HuH-7 (cell line): ENCODE data around the gene PANX3.
A peak's percentile ranks its signal among the peaks of the same experiment; 100 is the strongest.
"Not testable (repeated sequence)": the region's sequence is repeated elsewhere in the genome, so short reads cannot be mapped to it uniquely, and the experiment has no call there.

ENCODE experiments used
- DNase-seq: peaks from one replicate; pipeline ENCODE4 v3.0.0; 2011; ENCODE audit warnings: low spot score

The PANX3 gene

DNA sequence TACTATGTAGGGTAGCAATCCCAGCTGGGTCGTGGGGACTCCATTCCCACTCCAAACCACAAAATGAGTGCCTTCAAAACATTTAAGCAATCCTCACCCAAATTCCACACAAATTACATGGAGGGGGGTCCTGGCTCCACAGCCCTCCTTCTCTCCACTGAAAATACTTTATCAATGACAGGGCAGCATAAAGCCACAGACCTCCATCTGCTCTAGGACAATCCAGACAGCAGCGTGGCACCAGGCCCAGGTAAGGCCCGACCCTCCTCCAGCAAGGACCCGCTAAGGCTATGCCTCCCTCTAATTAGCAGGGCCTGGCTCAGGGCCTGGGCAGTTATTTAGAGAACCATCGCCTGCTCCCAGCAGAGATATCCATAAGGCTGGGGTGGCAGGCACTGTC lies at the start of gene PANX3:
TSS of gene PANX3 (plus strand) at position 365 of the 400 bp plus-strand sequence. CDS start 129 bp downstream, outside the sequence.
- no peak for DNase-seq

DNA sequence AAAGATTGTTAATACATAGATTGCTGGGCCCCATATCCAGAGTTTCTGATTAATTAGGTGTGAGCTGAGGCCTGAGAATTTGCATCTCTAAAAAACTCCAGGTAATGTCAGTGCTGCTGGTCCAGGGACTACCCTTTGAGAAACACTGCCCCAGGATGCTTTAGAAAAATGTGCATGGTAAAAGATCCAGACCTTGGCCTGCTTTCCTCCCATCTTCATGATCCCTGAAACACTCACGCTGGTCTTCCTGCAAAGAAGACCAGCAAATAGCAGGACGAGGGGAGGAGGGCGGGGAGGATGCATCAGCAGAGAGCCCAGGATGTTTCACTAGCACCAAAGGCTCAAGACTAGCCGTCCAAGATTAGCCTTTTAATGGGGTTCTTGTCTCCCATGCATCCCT lies 41.5 kb upstream of the PANX3 start, which contains the start of gene OR8A1:
TSS of gene OR8A1 (plus strand) at position 301 of the 400 bp plus-strand sequence. CDS start 123 bp downstream, outside the sequence.
- DNase-seq: no peak

GRCh38 chr11:124570160-124570559 lies 41.1 kb upstream of the PANX3 start:
- no peak for DNase-seq

GRCh38 chr11:124577716-124578427 lies 33.4 kb upstream of the PANX3 start:
- DNase-seq: no peak

DNA sequence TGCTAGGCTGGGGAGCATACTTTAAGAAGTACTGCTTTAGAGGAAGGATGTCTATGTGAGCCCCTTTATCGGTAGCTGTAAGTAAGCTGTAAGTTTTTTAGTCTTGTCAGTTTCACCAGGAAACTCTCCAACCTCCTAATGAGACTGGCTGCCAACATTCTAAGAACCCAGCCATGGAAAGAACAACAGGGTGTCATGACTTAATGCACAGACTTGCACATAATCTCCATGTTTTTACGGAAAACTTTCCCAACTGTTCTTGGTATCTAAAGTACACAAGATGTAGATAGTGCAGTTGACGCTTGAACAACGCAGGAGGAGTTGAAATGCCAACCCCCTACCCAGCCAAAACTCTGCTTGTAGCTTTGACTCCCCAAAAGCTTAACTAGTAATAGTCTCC lies 32.5 kb upstream of the PANX3 start:
- DNase-seq: no peak

DNA sequence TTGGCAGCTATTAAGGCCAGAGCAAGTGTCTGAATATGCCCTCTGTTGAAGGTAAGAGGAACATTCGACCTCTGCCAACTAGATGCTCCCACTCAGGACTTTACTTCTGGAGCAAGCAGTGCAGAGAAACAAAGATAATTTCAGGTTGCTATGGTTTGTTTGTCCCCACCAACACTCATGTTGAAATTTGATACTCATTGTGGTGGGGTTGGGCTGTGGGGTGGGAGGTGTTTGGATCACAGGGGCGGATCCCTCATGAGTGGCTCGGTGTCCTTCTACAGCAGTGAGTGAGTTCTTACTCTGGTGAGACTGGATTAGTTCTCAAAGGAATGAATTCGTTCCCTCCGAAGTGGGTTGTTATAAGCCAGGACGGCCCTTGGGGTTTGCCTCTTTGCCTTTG lies 29.4 kb upstream of the PANX3 start:
- no peak for DNase-seq

DNA sequence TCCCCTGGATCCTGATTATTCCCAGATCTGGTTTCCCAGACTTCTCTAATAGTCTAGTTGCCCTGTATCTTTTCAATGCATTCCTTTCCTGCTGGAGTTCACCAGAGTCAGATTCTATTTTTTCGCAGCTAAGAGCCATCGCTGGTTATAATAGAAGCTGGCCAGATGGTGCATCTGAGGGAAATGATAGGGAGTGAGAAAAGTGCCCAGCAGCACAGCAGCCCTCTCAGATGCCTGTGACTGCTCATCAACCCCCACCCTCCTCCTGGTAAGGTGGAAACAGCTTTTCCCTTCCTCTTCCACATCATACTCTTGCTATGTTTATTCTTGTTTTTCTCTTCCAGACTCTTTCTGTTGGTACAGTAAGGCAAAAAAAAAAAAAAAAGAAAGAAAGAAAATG lies 28.7 kb upstream of the PANX3 start:
- no peak for DNase-seq

GRCh38 chr11:124583781-124584180 lies 27.4 kb upstream of the PANX3 start:
- no peak for DNase-seq

DNA sequence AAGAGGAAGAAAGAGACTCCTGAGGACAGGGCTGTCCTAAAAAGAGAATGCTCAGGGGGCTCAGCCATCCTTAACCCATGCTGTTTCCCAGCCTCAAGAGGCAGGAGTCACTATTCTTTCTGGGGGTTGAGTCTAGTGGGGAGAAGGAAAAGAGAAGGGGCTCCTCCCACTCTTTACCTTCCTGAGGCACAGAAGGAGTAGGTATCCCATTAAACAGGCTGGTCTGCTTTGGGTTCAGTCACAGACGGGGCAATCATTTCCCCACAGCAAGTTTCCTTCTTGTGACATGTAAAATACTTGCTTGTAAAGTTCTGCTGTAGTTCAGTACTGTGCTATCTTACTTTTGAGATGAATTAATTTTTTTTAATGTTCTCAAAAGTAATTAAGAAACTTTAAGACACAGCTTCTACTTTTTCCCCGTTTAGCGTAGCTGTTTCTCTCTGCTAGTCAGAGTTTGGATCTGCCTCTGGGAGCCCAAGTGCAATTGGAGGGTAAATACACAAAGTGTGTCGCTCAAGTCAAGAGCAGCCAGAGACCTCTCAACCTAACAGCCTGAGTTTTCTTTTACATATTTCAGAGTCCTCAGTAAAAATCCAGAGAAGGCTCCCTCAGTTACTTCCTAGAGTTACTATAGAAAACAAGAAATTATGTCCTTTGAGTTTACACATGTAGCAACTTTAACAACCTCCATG lies 26.4 kb upstream of the PANX3 start:
- no peak for DNase-seq

DNA sequence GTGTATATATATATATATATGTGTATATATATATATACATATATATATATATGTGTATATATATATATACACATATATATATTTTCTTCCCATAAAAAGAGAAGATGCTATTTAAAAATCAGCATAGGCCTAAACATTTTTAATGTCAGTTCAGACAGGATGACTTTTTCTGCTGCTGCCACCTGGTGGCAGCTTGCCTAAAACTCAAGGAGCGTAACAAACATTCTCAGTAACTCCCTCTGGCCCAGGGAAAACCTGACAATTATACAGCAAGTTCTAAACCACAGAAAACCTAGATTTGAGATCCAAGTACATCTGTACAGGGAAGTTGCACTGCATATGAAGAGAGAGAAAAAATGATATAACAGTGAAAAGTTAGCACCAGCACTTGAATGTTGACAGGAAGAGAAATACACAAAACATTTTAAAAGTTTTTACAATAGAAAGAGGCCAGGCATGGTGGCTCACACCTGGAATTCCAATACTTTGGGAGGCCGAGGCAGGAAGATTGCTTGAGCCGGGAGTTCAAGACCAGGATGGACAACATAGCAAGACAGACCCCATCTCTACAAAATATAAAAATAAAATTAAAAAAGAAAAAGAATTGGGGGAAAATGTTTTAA lies 24.9 kb upstream of the PANX3 start:
- DNase-seq: peak; percentile 12

GRCh38 chr11:124591430-124591829 lies 19.8 kb upstream of the PANX3 start:
- no peak for DNase-seq

GRCh38 chr11:124592627-124593026 lies 18.6 kb upstream of the PANX3 start:
- DNase-seq: no peak

- DNase-seq: no peak
Measured at GRCh38 chr11:124595302-124595701, 15.9 kb upstream of the PANX3 start.

DNA sequence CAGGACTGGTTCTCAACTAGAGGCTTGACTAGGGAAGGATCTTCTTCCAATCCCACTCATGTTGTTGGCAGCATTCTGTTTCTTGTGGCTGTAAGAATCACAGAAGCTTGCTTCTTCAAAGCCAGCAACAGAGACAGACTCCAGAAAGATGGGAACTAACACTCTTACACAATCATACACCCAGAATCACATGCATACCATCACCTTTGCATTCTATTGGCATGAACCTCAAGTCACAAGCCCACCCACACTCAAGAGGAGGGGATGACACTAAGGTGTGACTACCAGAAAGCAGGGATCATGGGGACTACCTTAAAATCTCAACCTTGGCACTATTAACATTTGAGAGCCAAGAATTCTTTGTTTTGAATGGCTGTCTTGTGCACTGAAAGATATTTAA lies 13.6 kb upstream of the PANX3 start:
- DNase-seq: no peak

GRCh38 chr11:124600621-124601320 lies 10.5 kb upstream of the PANX3 start:
- DNase-seq: no peak

GRCh38 chr11:124602193-124602592 lies 9.0 kb upstream of the PANX3 start:
- DNase-seq: no peak

GRCh38 chr11:124602723-124603122 lies 8.5 kb upstream of the PANX3 start:
- not testable (repeated sequence) for DNase-seq

DNA sequence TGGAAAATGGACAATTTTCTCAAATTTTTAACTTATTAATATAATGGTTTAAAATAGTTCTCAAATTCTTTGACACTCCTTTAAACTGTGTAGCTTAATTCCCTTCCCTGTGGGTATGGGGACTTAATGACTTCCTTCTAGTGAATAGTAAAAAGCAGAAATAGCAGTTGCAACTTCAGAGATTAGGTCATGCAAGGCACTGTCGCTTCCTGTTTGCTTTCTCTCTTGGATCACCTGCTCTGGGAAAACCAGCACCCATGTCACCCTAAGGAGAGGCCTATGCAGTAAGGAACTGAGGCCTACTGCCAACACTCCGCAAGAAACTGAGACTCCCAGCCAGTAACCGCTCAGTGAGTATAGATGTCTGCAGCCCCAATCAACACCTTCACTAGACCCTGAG lies 5.5 kb upstream of the PANX3 start:
- DNase-seq: no peak

DNA sequence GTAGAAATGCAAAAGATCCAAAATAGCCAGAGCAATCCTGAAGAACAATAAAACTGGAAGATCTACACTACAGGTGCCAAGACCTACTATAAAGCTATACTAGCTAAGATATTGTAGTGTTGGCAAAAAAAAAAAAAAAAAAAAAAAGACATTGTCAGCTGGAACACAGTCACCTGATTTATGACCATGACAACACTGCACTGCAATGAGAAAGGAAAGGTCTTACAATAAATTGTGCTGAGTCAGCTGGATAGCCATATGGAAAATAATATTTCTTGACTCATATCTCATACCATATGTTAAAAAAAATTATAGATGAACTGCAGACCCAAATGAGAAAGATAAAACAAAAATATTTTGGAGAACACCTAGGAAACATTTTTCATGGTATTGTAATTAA lies 3.1 kb upstream of the PANX3 start:
- no peak for DNase-seq

DNA sequence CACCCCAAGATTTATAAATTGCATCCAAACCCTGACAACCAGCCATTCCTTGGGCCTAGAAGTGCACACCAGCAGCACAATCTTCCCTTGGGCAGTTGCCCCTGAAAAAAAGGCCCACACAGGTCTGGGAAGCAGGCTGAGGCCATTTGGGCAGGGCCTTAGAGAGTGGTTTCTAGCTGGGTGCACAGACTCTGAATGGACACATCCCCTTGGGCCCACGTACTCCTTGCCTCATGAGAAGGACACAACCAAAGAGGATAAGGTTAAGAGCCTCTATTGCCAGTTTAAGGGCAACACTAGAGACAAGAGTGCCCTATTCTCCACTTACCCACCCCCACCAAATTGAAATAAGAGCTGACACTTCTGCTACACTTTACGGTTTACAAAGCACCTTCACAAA lies 933 bp upstream of the PANX3 start:
- no peak for DNase-seq

GRCh38 chr11:124612045-124612444 lies 817 bp downstream of the PANX3 start:
- no peak for DNase-seq

- no peak for DNase-seq
Measured at GRCh38 chr11:124612567-124613246, 1.5 kb downstream of the PANX3 start.
